Stomach (tissue), 4 donors: ENCODE results near the gene E2F2.

Source experiments
- EP300 ChIP-seq: sonication (generic); formaldehyde crosslinking; IDR thresholded peaks from one replicate; pipeline ENCODE4 v1.6.1; 2017; ENCODE audit warnings: antibody characterized with exemption
- POLR2A ChIP-seq, 4 donors: fragments of 450-650 bp; IDR thresholded peaks; one replicate each; pipeline ENCODE4 v1.6.1; 2016; ENCODE audit warnings: antibody characterized with exemption in 4 of 4, control low read depth in 2 of 4, mild to moderate bottlenecking in 1 of 4, moderate library complexity in 1 of 4
- POLR2AphosphoS5 ChIP-seq, 3 donors: sonication (generic); formaldehyde crosslinking; IDR thresholded peaks; one replicate each; pipeline ENCODE4 v1.6.1; 2016; ENCODE audit warnings: antibody characterized with exemption in 3 of 3
- TF ChIP-seq, protein P1 (sequence below), 7 experiments: fragments of 450-650 bp in 4 of 7; fragments of 200-600 bp in 3 of 7; sonication (generic) in 3 of 7; IDR thresholded peaks; one replicate each; pipeline ENCODE4 v1.5.1; 2016 to 2019; ENCODE audit warnings: antibody characterized with exemption in 7 of 7, control low read depth in 2 of 7, mild to moderate bottlenecking in 1 of 7

DNA sequence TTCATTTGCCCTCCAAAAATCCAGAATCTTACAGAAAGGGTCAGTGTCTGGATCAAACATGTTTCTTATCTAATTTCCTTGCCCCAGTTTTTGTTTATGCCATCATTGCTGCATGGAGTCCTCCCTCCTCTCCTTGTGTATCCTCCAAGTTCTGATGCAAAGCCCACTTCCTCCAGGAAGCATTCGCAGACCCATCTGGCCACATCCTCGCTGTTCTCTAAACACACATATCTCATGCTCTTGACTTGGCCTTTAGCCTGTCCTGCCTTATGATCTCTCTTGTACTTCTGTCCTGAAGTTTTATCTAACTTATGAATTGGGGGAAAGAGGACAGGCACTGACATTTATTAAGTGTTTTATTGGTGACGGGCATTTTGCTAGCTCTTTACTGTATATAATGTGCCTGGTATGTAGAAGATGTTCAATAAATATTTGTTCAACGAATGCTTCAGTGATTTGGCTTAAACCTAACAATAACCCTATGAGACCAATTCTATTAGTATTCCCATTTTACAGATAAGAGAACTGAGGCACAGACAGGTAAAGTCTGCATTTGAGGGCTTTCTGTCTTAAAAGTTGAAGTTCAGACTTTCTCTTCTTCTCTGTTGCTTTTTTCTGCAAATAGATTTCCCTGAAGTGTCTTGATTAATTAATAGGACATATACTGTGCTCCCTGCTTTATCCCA, 47.4 kb upstream of the E2F2 start:
- TF ChIP-seq, protein P1, sequence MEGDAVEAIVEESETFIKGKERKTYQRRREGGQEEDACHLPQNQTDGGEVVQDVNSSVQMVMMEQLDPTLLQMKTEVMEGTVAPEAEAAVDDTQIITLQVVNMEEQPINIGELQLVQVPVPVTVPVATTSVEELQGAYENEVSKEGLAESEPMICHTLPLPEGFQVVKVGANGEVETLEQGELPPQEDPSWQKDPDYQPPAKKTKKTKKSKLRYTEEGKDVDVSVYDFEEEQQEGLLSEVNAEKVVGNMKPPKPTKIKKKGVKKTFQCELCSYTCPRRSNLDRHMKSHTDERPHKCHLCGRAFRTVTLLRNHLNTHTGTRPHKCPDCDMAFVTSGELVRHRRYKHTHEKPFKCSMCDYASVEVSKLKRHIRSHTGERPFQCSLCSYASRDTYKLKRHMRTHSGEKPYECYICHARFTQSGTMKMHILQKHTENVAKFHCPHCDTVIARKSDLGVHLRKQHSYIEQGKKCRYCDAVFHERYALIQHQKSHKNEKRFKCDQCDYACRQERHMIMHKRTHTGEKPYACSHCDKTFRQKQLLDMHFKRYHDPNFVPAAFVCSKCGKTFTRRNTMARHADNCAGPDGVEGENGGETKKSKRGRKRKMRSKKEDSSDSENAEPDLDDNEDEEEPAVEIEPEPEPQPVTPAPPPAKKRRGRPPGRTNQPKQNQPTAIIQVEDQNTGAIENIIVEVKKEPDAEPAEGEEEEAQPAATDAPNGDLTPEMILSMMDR (IDR thresholded peaks at IDR 0.05), result no peak
- TF ChIP-seq POLR2A (IDR thresholded peaks at IDR 0.05), result no peak
- TF ChIP-seq POLR2AphosphoS5 (IDR thresholded peaks at IDR 0.05), result no peak
- TF ChIP-seq EP300, result no peak
